Fibroblast of peridontal ligament (primary cell): ENCODE measurements around the gene TOMM40L.
A peak's percentile ranks its signal among the peaks of the same experiment; 100 is the strongest.

Source experiments
- DNase-seq: peaks from one replicate; pipeline ENCODE4 v3.0.0-alpha.2; 2010; ENCODE audit errors: extremely low read depth

The TOMM40L gene

GRCh38 chr1:161225534-161226319 lies at the start of gene TOMM40L:
TOMM40L (plus strand) TSS chr1:161226060; CDS start chr1:161226490, 430 bp downstream.
- peak; percentile 100 for DNase-seq

GRCh38 chr1:161176468-161177111 lies 49.3 kb upstream of the TOMM40L start:
- no peak for DNase-seq

GRCh38 chr1:161177112-161177935 lies 48.5 kb upstream of the TOMM40L start, which contains the start of gene B4GALT3:
B4GALT3 (minus strand) TSS chr1:161177507; CDS start chr1:161176060, 1,447 bp downstream.
- DNase-seq = peak; percentile 68

- DNase-seq = no peak
These were observed 48.0 kb upstream of the TOMM40L start for GRCh38 chr1:161177936-161178244.

GRCh38 chr1:161179698-161180097 lies 46.2 kb upstream of the TOMM40L start:
- DNase-seq = no peak

- DNase-seq = no peak
These were observed 45.2 kb upstream of the TOMM40L start for GRCh38 chr1:161180639-161181038.

GRCh38 chr1:161182214-161182613 lies 43.6 kb upstream of the TOMM40L start:
- peak; percentile 49 for DNase-seq

GRCh38 chr1:161185282-161185682 lies 40.6 kb upstream of the TOMM40L start:
- DNase-seq = peak; percentile 84

- no peak for DNase-seq
These were observed 40.0 kb upstream of the TOMM40L start for GRCh38 chr1:161185732-161186311.

- no peak for DNase-seq
These were observed 38.5 kb upstream of the TOMM40L start for GRCh38 chr1:161187311-161187710.

GRCh38 chr1:161188381-161188780 lies 37.5 kb upstream of the TOMM40L start:
- DNase-seq = no peak

- no peak for DNase-seq
These were observed 36.8 kb upstream of the TOMM40L start for GRCh38 chr1:161189036-161189435.

- DNase-seq = no peak
These were observed 34.8 kb upstream of the TOMM40L start for GRCh38 chr1:161190962-161191521.

- no peak for DNase-seq
These were observed 33.9 kb upstream of the TOMM40L start for GRCh38 chr1:161191971-161192370.

- DNase-seq = peak; percentile 78
These were observed 33.1 kb upstream of the TOMM40L start for GRCh38 chr1:161192476-161193465.

GRCh38 chr1:161193561-161194235 lies 32.2 kb upstream of the TOMM40L start:
- no peak for DNase-seq

GRCh38 chr1:161195171-161195570 lies 30.7 kb upstream of the TOMM40L start:
- no peak for DNase-seq

- DNase-seq = no peak
These were observed 29.7 kb upstream of the TOMM40L start for GRCh38 chr1:161196111-161196510.

GRCh38 chr1:161196521-161197451 lies 29.1 kb upstream of the TOMM40L start:
- peak; percentile 95 for DNase-seq
